ENCODE measurements around the gene SLAMF8.
A peak's percentile ranks its signal among the peaks of the same experiment; 100 is the strongest.

SLAMF8 gene

GRCh38 chr1:159849626-159850366 lies 23.1 kb downstream of the SLAMF8 start:
- Mint-ChIP-seq H3K36me3 (ENCODE audit: low read depth) (no peaks in the 10 kb centered on the region), H3K4me1 (ENCODE audit: low read depth) (peaks cover 7% of the 10 kb centered on the region), H3K4me3 (no peak overlapping the region), H3K27ac (no peak overlapping the region), H3K9me3 (no peaks in the 10 kb centered on the region), H3K27me3 (no peaks in the 10 kb centered on the region)

GRCh38 chr1:159851407-159851806 lies 24.7 kb downstream of the SLAMF8 start:
- H3K4me3 Mint-ChIP-seq: no peak overlapping the region

GRCh38 chr1:159853417-159854115 lies 26.9 kb downstream of the SLAMF8 start:
- peak overlapping the region; percentile 82 for H3K4me3 Mint-ChIP-seq
- no peaks in the 10 kb centered on the region for H3K27me3 Mint-ChIP-seq
- H3K4me1 Mint-ChIP-seq (ENCODE audit: low read depth): peaks cover 12% of the 10 kb centered on the region
- H3K9me3 Mint-ChIP-seq: no peaks in the 10 kb centered on the region
- H3K36me3 Mint-ChIP-seq (ENCODE audit: low read depth): no peaks in the 10 kb centered on the region
- peak overlapping the region; percentile 7 for H3K27ac Mint-ChIP-seq

More at GRCh38 chr1:159851407-159851806, 24.7 kb downstream of the SLAMF8 start:
- Mint-ChIP-seq H3K36me3 (ENCODE audit: low read depth) (no peaks in the 10 kb centered on the region), H3K27me3 (no peaks in the 10 kb centered on the region), H3K9me3 (no peaks in the 10 kb centered on the region), H3K27ac (no peak overlapping the region), H3K4me1 (ENCODE audit: low read depth) (peaks cover 12% of the 10 kb centered on the region)

- Mint-ChIP-seq H3K4me1 (ENCODE audit: low read depth) (peaks cover 12% of the 10 kb centered on the region), H3K27me3 (no peaks in the 10 kb centered on the region)
These were observed 27.5 kb downstream of the SLAMF8 start for GRCh38 chr1:159854116-159854692.

GRCh38 chr1:159854693-159855192 lies 28.1 kb downstream of the SLAMF8 start:
- Mint-ChIP-seq H3K4me3 (peak overlapping the region; percentile 82), H3K4me1 (ENCODE audit: low read depth) (peaks cover 12% of the 10 kb centered on the region), H3K36me3 (ENCODE audit: low read depth) (no peaks in the 10 kb centered on the region), H3K27ac (peak overlapping the region; percentile 64), H3K27me3 (no peaks in the 10 kb centered on the region), H3K9me3 (no peaks in the 10 kb centered on the region)

More at GRCh38 chr1:159854116-159854692, 27.5 kb downstream of the SLAMF8 start:
- Mint-ChIP-seq H3K4me3 (peak overlapping the region; percentile 82), H3K9me3 (no peaks in the 10 kb centered on the region), H3K36me3 (ENCODE audit: low read depth) (no peaks in the 10 kb centered on the region), H3K27ac (peak overlapping the region; percentile 7)

DNA sequence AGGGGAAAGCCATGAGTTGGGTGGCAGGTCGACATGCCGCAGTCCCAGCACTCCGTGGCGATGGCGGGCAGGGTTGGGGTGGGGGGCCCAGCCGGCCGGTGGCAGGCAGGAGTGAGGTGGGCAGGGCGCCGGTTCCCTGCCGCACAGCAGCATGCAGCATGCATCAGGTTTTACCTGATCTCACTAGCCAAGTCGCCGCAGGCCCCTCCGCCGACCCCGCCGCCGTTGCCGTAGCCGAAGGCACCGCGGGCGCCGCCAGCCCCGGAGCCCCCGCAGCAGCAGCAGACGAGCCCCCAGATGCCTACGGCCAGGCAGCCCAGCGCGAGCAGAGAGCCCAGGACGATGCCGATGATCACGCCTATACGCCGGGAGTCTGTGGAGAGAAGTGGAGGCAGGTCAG lies 29.0 kb downstream of the SLAMF8 start:
- no peaks in the 10 kb centered on the region for H3K9me3 Mint-ChIP-seq
- H3K4me3 Mint-ChIP-seq: no peak overlapping the region
- no peaks in the 10 kb centered on the region for H3K36me3 Mint-ChIP-seq (ENCODE audit: low read depth)
- no peaks in the 10 kb centered on the region for H3K27me3 Mint-ChIP-seq
- peaks cover 12% of the 10 kb centered on the region for H3K4me1 Mint-ChIP-seq (ENCODE audit: low read depth)
- no peak overlapping the region for H3K27ac Mint-ChIP-seq

- Mint-ChIP-seq H3K27ac (peak overlapping the region; percentile 18), H3K9me3 (no peaks in the 10 kb centered on the region), H3K27me3 (no peaks in the 10 kb centered on the region), H3K4me1 (ENCODE audit: low read depth) (peaks cover 12% of the 10 kb centered on the region), H3K4me3 (no peak overlapping the region), H3K36me3 (ENCODE audit: low read depth) (no peaks in the 10 kb centered on the region)
These were observed 29.9 kb downstream of the SLAMF8 start for GRCh38 chr1:159856576-159856975.

GRCh38 chr1:159857889-159858288 lies 31.2 kb downstream of the SLAMF8 start:
- Mint-ChIP-seq H3K27me3 (no peaks in the 10 kb centered on the region), H3K9me3 (no peaks in the 10 kb centered on the region), H3K27ac (no peak overlapping the region), H3K4me1 (ENCODE audit: low read depth) (peaks cover 12% of the 10 kb centered on the region), H3K36me3 (ENCODE audit: low read depth) (no peaks in the 10 kb centered on the region), H3K4me3 (no peak overlapping the region)

GRCh38 chr1:159859767-159860322 lies 33.2 kb downstream of the SLAMF8 start:
- H3K27ac Mint-ChIP-seq: no peak overlapping the region
- H3K4me3 Mint-ChIP-seq: no peak overlapping the region
- H3K9me3 Mint-ChIP-seq: no peaks in the 10 kb centered on the region
- no peaks in the 10 kb centered on the region for H3K36me3 Mint-ChIP-seq (ENCODE audit: low read depth)
- peaks cover 5% of the 10 kb centered on the region for H3K4me1 Mint-ChIP-seq (ENCODE audit: low read depth)
- H3K27me3 Mint-ChIP-seq: peaks cover 6% of the 10 kb centered on the region

DNA sequence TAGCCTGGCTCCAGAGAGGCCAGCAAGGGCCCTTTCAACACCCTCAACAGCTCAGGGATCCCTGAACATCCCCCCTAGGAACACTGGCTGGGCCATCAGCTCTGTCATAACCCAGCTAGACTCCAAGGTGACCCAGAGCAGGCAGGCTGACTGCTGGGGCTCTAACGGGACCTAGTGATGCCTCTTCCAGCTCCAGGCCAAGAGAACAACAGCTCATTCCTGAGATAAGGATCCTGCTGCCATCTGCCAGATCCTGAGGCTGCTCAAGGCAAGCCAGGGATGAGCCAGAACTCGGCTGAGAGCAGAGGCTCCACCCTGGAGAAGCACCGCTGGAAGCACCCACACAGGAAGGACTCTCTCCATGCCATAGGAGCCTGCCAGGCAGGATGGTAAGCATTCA lies 33.8 kb downstream of the SLAMF8 start:
- H3K9me3 Mint-ChIP-seq: no peaks in the 10 kb centered on the region
- H3K36me3 Mint-ChIP-seq (ENCODE audit: low read depth): no peaks in the 10 kb centered on the region
- peaks cover 6% of the 10 kb centered on the region for H3K27me3 Mint-ChIP-seq
- H3K4me3 Mint-ChIP-seq: no peak overlapping the region
- no peak overlapping the region for H3K27ac Mint-ChIP-seq
- peaks cover under 1% of the 10 kb centered on the region for H3K4me1 Mint-ChIP-seq (ENCODE audit: low read depth)

- Mint-ChIP-seq H3K36me3 (ENCODE audit: low read depth) (no peaks in the 10 kb centered on the region), H3K4me3 (no peak overlapping the region), H3K9me3 (no peaks in the 10 kb centered on the region), H3K27ac (no peak overlapping the region), H3K4me1 (ENCODE audit: low read depth) (peaks cover under 1% of the 10 kb centered on the region), H3K27me3 (peaks cover 6% of the 10 kb centered on the region)
These were observed 34.5 kb downstream of the SLAMF8 start for GRCh38 chr1:159861218-159861617.

DNA sequence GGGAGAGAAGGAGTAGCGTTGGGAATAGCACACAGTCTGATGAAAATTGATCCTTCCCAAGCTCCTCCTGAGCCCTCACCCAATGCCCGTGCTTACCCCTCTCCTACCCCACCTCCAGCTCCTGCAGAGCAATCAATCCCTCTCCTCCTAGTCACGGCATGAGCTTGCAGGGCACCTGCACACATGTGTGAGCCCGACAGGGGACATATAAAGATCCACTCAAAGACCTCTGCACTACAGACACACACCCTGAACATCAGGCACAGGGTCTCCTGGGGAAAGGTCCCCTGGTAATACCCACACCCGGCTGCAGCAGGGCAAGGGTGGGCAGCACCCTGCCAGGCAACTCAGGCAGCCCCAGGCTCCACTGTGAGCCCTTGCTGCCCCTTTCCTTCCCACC lies 35.4 kb downstream of the SLAMF8 start:
- Mint-ChIP-seq H3K4me1 (ENCODE audit: low read depth) (peaks cover 6% of the 10 kb centered on the region), H3K27ac (no peak overlapping the region), H3K9me3 (no peaks in the 10 kb centered on the region), H3K36me3 (ENCODE audit: low read depth) (no peaks in the 10 kb centered on the region), H3K4me3 (no peak overlapping the region), H3K27me3 (peaks cover 6% of the 10 kb centered on the region)

GRCh38 chr1:159862557-159862956 lies 35.9 kb downstream of the SLAMF8 start, which contains the start of gene VSIG8:
Gene VSIG8 (minus strand): TSS chr1:159862657. CDS start chr1:159862521, 136 bp downstream.
- no peak within 1 kb of the TSS for H3K27ac Mint-ChIP-seq

DNA sequence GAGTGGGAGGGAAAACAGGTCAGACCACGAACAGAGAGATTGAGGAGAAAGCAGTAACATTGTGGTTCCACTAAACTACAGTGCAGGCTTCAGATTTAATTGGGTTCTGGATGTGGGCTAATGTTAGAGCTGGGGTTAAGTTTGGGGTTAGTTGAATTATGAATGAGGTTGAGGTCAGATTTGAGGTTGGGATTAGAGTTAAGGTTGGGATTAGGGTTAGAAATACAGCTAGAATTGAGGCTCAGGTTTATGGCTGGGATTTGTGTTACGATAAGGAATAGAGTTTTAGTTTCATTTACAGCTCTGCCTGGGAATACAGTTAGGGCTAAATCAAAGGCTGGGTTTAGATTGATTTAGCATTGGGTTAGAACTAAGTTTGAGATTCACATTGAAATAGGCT lies 37.6 kb downstream of the SLAMF8 start:
- H3K27me3 Mint-ChIP-seq: peaks cover 6% of the 10 kb centered on the region
- H3K4me1 Mint-ChIP-seq (ENCODE audit: low read depth): peaks cover 10% of the 10 kb centered on the region
- H3K27ac Mint-ChIP-seq: no peak overlapping the region
- no peaks in the 10 kb centered on the region for H3K36me3 Mint-ChIP-seq (ENCODE audit: low read depth)
- no peak overlapping the region for H3K4me3 Mint-ChIP-seq
- no peaks in the 10 kb centered on the region for H3K9me3 Mint-ChIP-seq

More at GRCh38 chr1:159862557-159862956, 35.9 kb downstream of the SLAMF8 start, which contains the start of gene VSIG8:
- Mint-ChIP-seq H3K9me3 (no peaks in the 10 kb centered on the region), H3K4me1 (ENCODE audit: low read depth) (peaks cover 6% of the 10 kb centered on the region), H3K36me3 (ENCODE audit: low read depth) (no peaks in the 10 kb centered on the region), H3K4me3 (no peak within 1 kb of the TSS), H3K27me3 (peaks cover 6% of the 10 kb centered on the region)

- peaks cover 10% of the 10 kb centered on the region for H3K4me1 Mint-ChIP-seq (ENCODE audit: low read depth)
- peaks cover 6% of the 10 kb centered on the region for H3K27me3 Mint-ChIP-seq
- no peaks in the 10 kb centered on the region for H3K9me3 Mint-ChIP-seq
- no peaks in the 10 kb centered on the region for H3K36me3 Mint-ChIP-seq (ENCODE audit: low read depth)
- H3K27ac Mint-ChIP-seq: no peak overlapping the region
- no peak overlapping the region for H3K4me3 Mint-ChIP-seq
These were observed 39.4 kb downstream of the SLAMF8 start for GRCh38 chr1:159866066-159866465.

All from stimulated activated naive CD8-positive, alpha-beta T cell treated with anti-CD3 and anti-CD28 coated beads, Interleukin-15, Interleukin-2, amounts not matched to agents 100 ng/mL and 50 ng/mL, for 24 hours (primary cell).